Measurements from ENCODE around the gene RAB11FIP4. TPM values are rescaled to one million over a fixed set of nuclear protein-coding genes. Genes with fewer than 3 reads are reported as not detected.

Gene RAB11FIP4
- total and polyA plus RNA-seq, 2 of the 8 experiments (the other 6 are each of a cell fraction or from before 2014, with no cell fraction given) = 21.7 to 53.2 TPM

DNA sequence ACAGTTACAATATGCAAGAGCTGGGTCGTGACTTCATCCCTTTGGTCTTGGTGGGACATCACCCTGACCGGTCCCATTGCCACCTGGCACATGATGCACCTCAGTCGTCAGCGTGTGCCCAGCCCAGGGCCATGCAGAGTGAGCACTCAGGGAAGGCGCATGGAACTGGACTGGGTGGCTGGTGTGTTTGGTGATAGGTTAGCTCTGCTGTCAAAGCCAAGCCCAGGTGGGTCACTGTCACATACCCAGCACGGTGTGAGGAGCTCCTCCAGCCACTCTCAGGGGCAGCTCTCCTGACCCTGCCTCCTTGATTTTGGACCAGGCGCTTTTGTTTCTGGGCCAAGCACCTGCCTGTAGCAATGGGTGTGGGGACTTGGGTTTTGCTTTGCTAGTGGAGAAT lies 180.9 kb downstream of the RAB11FIP4 start:
- H3K9ac ChIP-seq (replicated peaks in 1 of 4; ENCODE audit: extremely low read depth in 1 of 4, low read depth in 3 of 4, low read length in 3 of 4) = no peak overlapping the region
- H3K18ac ChIP-seq (ENCODE audit: extremely low read depth, low read length) = no peak overlapping the region
- no peak overlapping the region for H2AFZ ChIP-seq (ENCODE audit: low read length)
- H3K36me3 ChIP-seq (ENCODE audit: control insufficient read depth in 2 of 4, insufficient read depth in 4 of 4, low read length in 3 of 4) = no peaks in the 10 kb centered on the region
- no peaks in the 10 kb centered on the region for H3K27me3 ChIP-seq (replicated peaks in 1 of 4; ENCODE audit: control insufficient read depth in 3 of 4, extremely low read depth in 1 of 4, insufficient read depth in 3 of 4, low read length in 3 of 4)
- no peak overlapping the region for H2BK5ac ChIP-seq (ENCODE audit: low read depth, low read length)
- H3K4me2 ChIP-seq (ENCODE audit: insufficient read depth in 1 of 2, low read depth in 2 of 2, low read length in 2 of 2) = no peak overlapping the region
- H3K27ac ChIP-seq (ENCODE audit: low read depth, low read length) = no peak overlapping the region
- H3K4me1 ChIP-seq (replicated peaks in 1 of 4; ENCODE audit: control insufficient read depth in 3 of 4, insufficient read depth in 4 of 4, low read length in 3 of 4) = peaks cover 0 to 2% (median 0%) of the 10 kb centered on the region in 4 experiments; a peak in 1 of 7 replicates
- no peak overlapping the region for H4K91ac ChIP-seq (replicated peaks; ENCODE audit: insufficient read length, low read length)
- H3K4ac ChIP-seq (replicated peaks; ENCODE audit: insufficient read length, low read depth, low read length) = no peak overlapping the region
- H2BK20ac ChIP-seq (ENCODE audit: low read length) = no peak overlapping the region
- no peaks in the 10 kb centered on the region for H3K79me2 ChIP-seq (ENCODE audit: control insufficient read depth in 1 of 2, insufficient read depth in 2 of 2, low read length in 2 of 2)
- no peak overlapping the region for H3K23ac ChIP-seq (ENCODE audit: insufficient read length)
- no peak for DNase-seq (ENCODE audit: low read depth in 1 of 2, low spot score in 2 of 2)
- H2BK12ac ChIP-seq (ENCODE audit: low read depth, low read length) = no peak overlapping the region
- peaks cover 4% of the 10 kb centered on the region; the same call in 1 of the 2 replicates for H3K79me1 ChIP-seq (ENCODE audit: low read depth, low read length)
- ChIA-PET POLR2A (ENCODE audit: partially characterized antibody) (interaction anchor here (0.9 kb wide), 1 partner anchor 153 kb away, joined by 3 read pairs; no protein-coding TSS in a partner anchor), CTCF (ENCODE audit: partially characterized antibody) (interaction anchor here (2.4 kb wide), 1 partner anchor 14 kb away, joined by 10 read pairs; no protein-coding TSS in a partner anchor)
- H3K56ac ChIP-seq (replicated peaks; ENCODE audit: insufficient read length, low read depth, low read length) = no peak overlapping the region
- H4K20me1 ChIP-seq (replicated peaks in 1 of 2; ENCODE audit: control insufficient read depth in 1 of 2, insufficient read depth in 2 of 2, low read length in 2 of 2) = peaks cover 2% of the 10 kb centered on the region in 2 experiments
- no peak overlapping the region for H2BK15ac ChIP-seq (ENCODE audit: low read length)
- no peak overlapping the region for H2BK120ac ChIP-seq (replicated peaks; ENCODE audit: low read depth, low read length)
- WGBS, 2 experiments (ENCODE audit: extremely low coverage in 1 of 2, insufficient coverage in 1 of 2, insufficient read length in 1 of 2, insufficient replicate concordance in 2 of 2, low coverage in 1 of 2, low lambda C conversion rate in 2 of 2, missing lambda C conversion rate in 1 of 2) = 90% methylated on average over 6 of the region's 7 CpGs; no CpG with 5 or more reads in 1 of the 2 experiments
- no peak overlapping the region for H3K4me3 ChIP-seq (ENCODE audit: extremely low read depth in 1 of 4, insufficient read depth in 2 of 4, low read depth in 3 of 4, low read length in 4 of 4)
- no peak overlapping the region for H2AK5ac ChIP-seq (ENCODE audit: low read depth, low read length)
- no peak overlapping the region for H4K8ac ChIP-seq (ENCODE audit: extremely low read depth, insufficient read depth, low read length)
- FAIRE-seq = no peak
- no peaks in the 10 kb centered on the region for H3K9me3 ChIP-seq (ENCODE audit: insufficient read depth in 2 of 2, low read depth in 1 of 2, low read length in 1 of 2)
- no peak overlapping the region for H3K14ac ChIP-seq (ENCODE audit: insufficient read length)
- H3K23me2 ChIP-seq (ENCODE audit: low read depth, low read length) = no peaks in the 10 kb centered on the region; the same call in 1 of the 2 replicates
- H4K5ac ChIP-seq (ENCODE audit: insufficient read length, low read depth, low read length) = no peak overlapping the region
- no peak for TF ChIP-seq HDAC6 (IDR thresholded peaks at IDR 0.05; ENCODE audit: low read depth, low read length)
- no peak for TF ChIP-seq RAD21 (IDR thresholded peaks at IDR 0.05 in 1 of 2, conservative IDR thresholded peaks at IDR 0.05 in 1 of 2; ENCODE audit: low read depth in 2 of 2, low read length in 2 of 2)
- no peak for TF ChIP-seq GTF2F1 (IDR thresholded peaks at IDR 0.05; ENCODE audit: borderline replicate concordance, low read depth, low read length)
- TF ChIP-seq TCF12 (IDR thresholded peaks at IDR 0.05; ENCODE audit: low read depth, low read length) = no peak
- no peak for TF ChIP-seq SP4 (IDR thresholded peaks at IDR 0.05; ENCODE audit: low read length)
- TF ChIP-seq PHF8 (conservative IDR thresholded peaks at IDR 0.05; ENCODE audit: low read depth, low read length) = no peak
- no peak for TF ChIP-seq GABPA (IDR thresholded peaks at IDR 0.05; ENCODE audit: borderline replicate concordance, insufficient read depth, low read length)
- TF ChIP-seq EP300 (IDR thresholded peaks at IDR 0.05; ENCODE audit: borderline replicate concordance in 1 of 2, low read depth in 2 of 2, low read length in 2 of 2) = no peak
- no peak for TF ChIP-seq E2F6 (IDR thresholded peaks at IDR 0.05)
- no peak for TF ChIP-seq JUND (IDR thresholded peaks at IDR 0.05; ENCODE audit: low read length)
- no peak for TF ChIP-seq SP1 (IDR thresholded peaks at IDR 0.05; ENCODE audit: low read depth, low read length)
- TF ChIP-seq RXRA (IDR thresholded peaks at IDR 0.05; ENCODE audit: insufficient read depth, low read depth, low read length) = no peak
- TF ChIP-seq SIN3A (conservative IDR thresholded peaks at IDR 0.05 in 1 of 2, IDR thresholded peaks at IDR 0.05 in 1 of 2; ENCODE audit: low read depth in 1 of 2, low read length in 2 of 2) = no peak
